Aorta (tissue), 5 donors: Measurements from ENCODE around the gene RHBDL1. TPM values are rescaled to one million over a fixed set of nuclear protein-coding genes. Genes with fewer than 3 reads are reported as not detected.

ENCODE experiments used
- ATAC-seq: fragments of 200-7000 bp; cut with Tn5 transposase; one replicate; pipeline ENCODE4 v1.9.1; 2022; ENCODE audit warnings: moderate library complexity; ENCODE audit not compliant: low FRiP score
- DNase-seq, 2 donors: peaks; one replicate each; pipeline ENCODE4 v3.0.0-alpha.2; 2020
- H3K27ac ChIP-seq, 2 donors: one replicate each; pipeline ENCODE4 v1.5.1; 2013; ENCODE audit warnings: low read length in 2 of 2, mild to moderate bottlenecking in 2 of 2, moderate library complexity in 2 of 2, control low read depth in 1 of 2, inconsistent platforms in 1 of 2, low read depth in 1 of 2
- H3K27me3 ChIP-seq, 2 donors: one replicate each; pipeline ENCODE4 v1.6.1; 2013; ENCODE audit warnings: control low read depth in 1 of 2, low read length in 1 of 2, mild to moderate bottlenecking in 1 of 2, moderate library complexity in 1 of 2; ENCODE audit not compliant: insufficient read depth in 2 of 2, control insufficient read depth in 1 of 2
- H3K36me3 ChIP-seq, 2 donors: one replicate each; pipeline ENCODE4 v1.6.1; 2013; ENCODE audit warnings: control low read depth in 1 of 2, low read length in 1 of 2, mild to moderate bottlenecking in 1 of 2; ENCODE audit not compliant: insufficient read depth in 2 of 2, control insufficient read depth in 1 of 2
- H3K4me1 ChIP-seq, 2 donors: one replicate each; pipeline ENCODE4 v1.6.1; 2013; ENCODE audit warnings: low read length in 2 of 2, control low read depth in 1 of 2, mild to moderate bottlenecking in 1 of 2, moderate library complexity in 1 of 2; ENCODE audit not compliant: insufficient read depth in 2 of 2, control insufficient read depth in 1 of 2
- H3K4me3 ChIP-seq, 2 donors: one replicate each; pipeline ENCODE4 v1.5.1; 2013; ENCODE audit warnings: low read length in 2 of 2, control low read depth in 1 of 2, mild to moderate bottlenecking in 1 of 2
- H3K9me3 ChIP-seq: one replicate; pipeline ENCODE4 v1.6.1; 2013; ENCODE audit warnings: mild to moderate bottlenecking, low read length; ENCODE audit not compliant: control insufficient read depth
- WGBS, 2 donors: extraction: QIAGEN DNeasy Blood & Tissue Kit; methylation state at CpG; one replicate each; pipeline ENCODE4 v1.1.7; 2013; 5-methylcytosine and 5-hydroxymethylcytosine counted together
- intact Hi-C, 2 donors: fragments of 100-400 bp; cut with DNase I; formaldehyde crosslinking; loops; one replicate each; pipeline versions ENCODE4 v1.14.2 to v1.15.0; 2022
- polyA plus RNA-seq, 2 donors: library from polyadenylated mRNA; stranded (reverse); fragments of 200-250 nt; gene quantifications; one replicate each; pipeline ENCODE4 v1.2.3, GENCODE V29; 2013
- total RNA-seq, 2 donors: library from RNA; stranded (reverse); fragmentation: NEBNext Ultra II Directional; extraction: Animal tissue kit (Norgen Biotek cat#: 25700); gene quantifications; one replicate each; pipeline ENCODE4 v1.2.1, GENCODE V29; 2021
- donor health status: healthy with polysubstance abuse.
- donor health status: Bipolar disorder and iron deficiency.
- donor health status: DM: no; HTN: no; CAD: no.
- donor health status: DM: no; HTN: no; CAD: no.
- donor health status: DM: yes; HTN: yes; CAD: no.

The RHBDL1 gene
- total and polyA plus RNA-seq, 4 donors: 0.88 to 1.5 (median 1.3) TPM; not detected in 1

GRCh38 chr16:704552-705380 lies 29.3 kb downstream of the RHBDL1 start:
- no peaks in the 10 kb centered on the region for H3K4me1 ChIP-seq

GRCh38 chr16:705431-706188 lies 30.1 kb downstream of the RHBDL1 start, which contains the start of gene FBXL16:
Gene FBXL16 (minus strand): TSS chr16:705801. CDS start chr16:697405, 8,396 bp downstream.
- no peak for DNase-seq
- no peaks in the 10 kb centered on the region for H3K27me3 ChIP-seq
- no peaks in the 10 kb centered on the region for H3K4me1 ChIP-seq
- H3K9me3 ChIP-seq: no peaks in the 10 kb centered on the region
- H3K4me3 ChIP-seq: no peak within 1 kb of the TSS
- WGBS, 2 donors: 0 to 1% methylated on average over 49 to 115 of the region's 115 CpGs
- ATAC-seq: no peak
- intact Hi-C loops: no loop called here
- H3K27ac ChIP-seq: no peak within 1 kb of the TSS
- H3K36me3 ChIP-seq: no peaks in the 10 kb centered on the region

More at GRCh38 chr16:704552-705380, 29.3 kb downstream of the RHBDL1 start:
- WGBS, 2 donors: 9 to 10% methylated on average over 37 to 50 of the region's 50 CpGs
- Histone ChIP-seq H3K27ac (no peak overlapping the region), H3K36me3 (no peaks in the 10 kb centered on the region), H3K9me3 (no peaks in the 10 kb centered on the region), H3K27me3 (no peaks in the 10 kb centered on the region), H3K4me3 (no peak overlapping the region)
- DNase-seq: no peak
- intact Hi-C loops: no loop called here
- ATAC-seq: no peak

GRCh38 chr16:706189-707061 lies 31.0 kb downstream of the RHBDL1 start:
- intact Hi-C loops: no loop called here
- H3K27me3 ChIP-seq: no peaks in the 10 kb centered on the region
- DNase-seq (no peak), ATAC-seq (no peak)
- no peak overlapping the region for H3K4me3 ChIP-seq
- WGBS, 2 donors: 3% methylated on average over 36 to 49 of the region's 49 CpGs
- no peaks in the 10 kb centered on the region for H3K36me3 ChIP-seq
- no peaks in the 10 kb centered on the region for H3K4me1 ChIP-seq
- H3K27ac ChIP-seq: no peak overlapping the region
- H3K9me3 ChIP-seq: no peaks in the 10 kb centered on the region

- no peaks in the 10 kb centered on the region for H3K36me3 ChIP-seq
- intact Hi-C loops: no loop called here
- H3K9me3 ChIP-seq: no peaks in the 10 kb centered on the region
- 35 to 36% methylated on average over 13 to 14 of the region's 14 CpGs for WGBS, 2 donors
- DNase-seq (no peak), ATAC-seq (no peak)
- H3K27me3 ChIP-seq: no peaks in the 10 kb centered on the region
- H3K27ac ChIP-seq: no peak overlapping the region
- no peak overlapping the region for H3K4me3 ChIP-seq
- no peaks in the 10 kb centered on the region for H3K4me1 ChIP-seq
These were observed 31.6 kb downstream of the RHBDL1 start for GRCh38 chr16:707062-707538.

GRCh38 chr16:708019-708418 lies 32.5 kb downstream of the RHBDL1 start:
- DNase-seq (no peak), ATAC-seq (no peak)
- no peaks in the 10 kb centered on the region for H3K36me3 ChIP-seq
- H3K27ac ChIP-seq: no peak overlapping the region
- H3K4me1 ChIP-seq: no peaks in the 10 kb centered on the region
- 54 to 61% methylated on average over 3 of the region's 3 CpGs for WGBS, 2 donors
- H3K27me3 ChIP-seq: no peaks in the 10 kb centered on the region
- intact Hi-C loops: no loop called here
- no peak overlapping the region for H3K4me3 ChIP-seq
- H3K9me3 ChIP-seq: no peaks in the 10 kb centered on the region

- Histone ChIP-seq H3K27me3 (no peaks in the 10 kb centered on the region), H3K4me3 (no peak overlapping the region), H3K4me1 (no peaks in the 10 kb centered on the region), H3K27ac (no peak overlapping the region), H3K9me3 (no peaks in the 10 kb centered on the region), H3K36me3 (no peaks in the 10 kb centered on the region)
- 64 to 76% methylated on average over 4 of the region's 4 CpGs for WGBS, 2 donors
- ATAC-seq (no peak), DNase-seq (no peak)
- intact Hi-C loops: no loop called here
These were observed 33.5 kb downstream of the RHBDL1 start for GRCh38 chr16:708959-709358.

- Histone ChIP-seq H3K27ac (no peak overlapping the region), H3K36me3 (no peaks in the 10 kb centered on the region), H3K4me3 (no peak overlapping the region), H3K27me3 (no peaks in the 10 kb centered on the region), H3K4me1 (no peaks in the 10 kb centered on the region), H3K9me3 (no peaks in the 10 kb centered on the region)
- intact Hi-C loops: loop anchor here (5.0 to 10.0 kb wide), 3 partner anchors 77 to 347 kb away; partner anchors contain the start of genes CHTF18 (in 1 of the 2), LMF1 (in 1 of the 2) and RPUSD1 (in 1 of the 2)
- DNase-seq: no peak
- no peak for ATAC-seq
- 14 to 17% methylated on average over 30 of the region's 30 CpGs for WGBS, 2 donors
These were observed 34.4 kb downstream of the RHBDL1 start for GRCh38 chr16:709566-710499.
